Neural crest cell (in vitro differentiated cells): ENCODE data around the gene BCR. TPM values are rescaled to one million over a fixed set of nuclear protein-coding genes. Genes with fewer than 3 reads are reported as not detected.

Source experiments
- DNase-seq: peaks from one replicate; pipeline ENCODE4 v3.0.0; 2021; ENCODE audit warnings: low read depth, mixed read lengths, low spot score
- H3K27ac Mint-ChIP-seq: one replicate; pipeline ENCODE4 v1.8.0; 2021; ENCODE audit warnings: mild to moderate bottlenecking, mixed read lengths; ENCODE audit not compliant: unreplicated experiment
- H3K27me3 Mint-ChIP-seq: 2 replicates; pipeline ENCODE4 v1.8.0; 2021; ENCODE audit warnings: low read depth, mild to moderate bottlenecking, mixed read lengths
- H3K36me3 Mint-ChIP-seq: 2 replicates; pipeline ENCODE4 v1.8.0; 2021; ENCODE audit warnings: low read depth, mild to moderate bottlenecking, mixed read lengths
- H3K4me1 Mint-ChIP-seq: 2 replicates; pipeline ENCODE4 v1.8.0; 2021; ENCODE audit warnings: mixed read lengths
- H3K4me3 Mint-ChIP-seq: one replicate; pipeline ENCODE4 v1.8.0; 2021; ENCODE audit warnings: mild to moderate bottlenecking, mixed read lengths
- H3K9me3 Mint-ChIP-seq: 2 replicates; pipeline ENCODE4 v1.8.0; 2021; ENCODE audit warnings: mixed read lengths
- CTCF ChIP-seq: fragments of 200-600 bp; sonication (generic); conservative IDR thresholded peaks from 2 replicates; pipeline ENCODE4 v1.5.0; 2021; ENCODE audit warnings: antibody characterized with exemption, mild to moderate bottlenecking
- total RNA-seq: library from RNA; stranded (reverse); gene quantifications from 2 replicates; pipeline ENCODE4 v1.2.1, GENCODE V29; 2021

The BCR gene
- total RNA-seq, 1 donor from 2014 or later, result 54.2 TPM

DNA sequence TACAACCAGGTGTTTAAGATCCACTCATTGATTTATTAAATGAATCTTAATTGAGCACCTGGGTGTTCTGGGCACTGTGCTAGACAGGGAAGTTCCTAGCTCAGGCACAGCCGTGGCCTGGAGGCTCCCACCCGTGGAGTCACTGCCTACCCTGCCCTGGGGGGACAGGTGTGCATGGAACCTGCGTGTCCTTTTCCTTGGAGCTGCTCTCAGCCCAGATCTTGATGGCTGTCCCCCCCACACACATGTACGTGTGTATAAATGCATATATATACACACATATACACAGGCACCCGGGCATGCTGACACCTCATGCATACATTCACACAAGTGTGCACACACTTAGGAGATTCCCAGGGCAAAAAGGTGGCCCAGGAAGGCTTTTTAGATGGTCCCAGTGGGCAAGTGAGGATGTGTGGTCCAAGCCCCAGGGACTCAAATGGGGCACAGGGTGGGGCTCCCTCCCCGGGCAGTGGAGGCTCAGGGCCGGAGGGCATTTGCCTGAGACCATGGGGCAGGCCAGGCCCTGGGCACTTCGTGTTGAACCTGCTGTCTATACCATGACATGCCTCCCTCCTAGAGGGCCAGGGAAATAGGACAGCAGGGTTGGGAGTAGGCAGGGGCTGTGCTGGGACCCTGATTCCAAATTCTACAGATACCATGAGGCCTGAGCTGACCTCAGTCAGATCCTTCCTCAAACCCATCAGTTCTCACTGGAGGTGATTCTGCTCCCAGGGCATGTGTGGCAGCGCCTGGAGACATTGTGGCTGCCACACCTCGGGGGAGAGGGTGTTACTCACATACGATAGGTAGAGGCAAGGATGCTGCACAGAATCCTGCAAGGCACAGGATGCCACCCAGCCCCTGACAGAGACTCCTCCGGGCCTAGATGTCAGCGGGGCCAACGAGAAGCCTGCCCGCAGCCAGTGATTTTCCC, 77.8 kb downstream of the BCR start:
- Mint-ChIP-seq H3K36me3 (no peaks in the 10 kb centered on the region), H3K27me3 (no peaks in the 10 kb centered on the region)
- no peak for DNase-seq

DNA sequence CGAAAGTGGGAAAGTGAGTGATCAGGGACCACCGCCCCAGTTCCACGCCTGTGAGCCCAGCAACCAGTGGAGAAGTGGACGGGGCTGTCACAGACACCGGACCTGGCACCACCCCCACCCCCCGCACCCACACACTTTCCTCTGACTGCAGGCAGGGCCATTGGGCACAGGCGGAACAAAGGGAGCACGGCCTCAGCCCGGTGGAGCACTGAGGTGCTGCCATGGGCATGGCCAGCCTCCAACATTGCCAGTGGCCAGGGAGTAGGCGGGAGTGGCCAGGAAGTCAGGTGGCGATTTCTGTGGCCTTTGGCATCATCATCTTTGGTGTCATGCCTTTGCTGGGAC, 78.5 kb downstream of the BCR start:
- no peak for DNase-seq
- no peak overlapping the region for H3K27ac Mint-ChIP-seq
- no peak overlapping the region for H3K4me3 Mint-ChIP-seq
- H3K36me3 Mint-ChIP-seq, result no peaks in the 10 kb centered on the region
- no peak for TF ChIP-seq CTCF
- no peaks in the 10 kb centered on the region for H3K27me3 Mint-ChIP-seq
- H3K9me3 Mint-ChIP-seq, result no peaks in the 10 kb centered on the region
- H3K4me1 Mint-ChIP-seq, result peaks cover 10% of the 10 kb centered on the region

More for the DNA sequence above, 77.8 kb downstream of the BCR start:
- Mint-ChIP-seq H3K4me3 (no peak overlapping the region), H3K27ac (no peak overlapping the region), H3K9me3 (no peaks in the 10 kb centered on the region), H3K4me1 (peaks cover 10% of the 10 kb centered on the region)
- TF ChIP-seq CTCF, result no peak

GRCh38 chr22:23259916-23260644, 79.8 kb downstream of the BCR start:
- no peak overlapping the region for H3K4me3 Mint-ChIP-seq
- H3K27me3 Mint-ChIP-seq, result no peaks in the 10 kb centered on the region
- no peak overlapping the region for H3K27ac Mint-ChIP-seq
- DNase-seq, result no peak
- H3K36me3 Mint-ChIP-seq, result peaks cover 5% of the 10 kb centered on the region
- H3K4me1 Mint-ChIP-seq, result peaks cover 10% of the 10 kb centered on the region
- no peaks in the 10 kb centered on the region for H3K9me3 Mint-ChIP-seq
- TF ChIP-seq CTCF, result no peak

- Mint-ChIP-seq H3K27me3 (no peaks in the 10 kb centered on the region), H3K4me1 (peaks cover 10% of the 10 kb centered on the region), H3K36me3 (peaks cover 5% of the 10 kb centered on the region), H3K27ac (no peak overlapping the region), H3K4me3 (no peak overlapping the region), H3K9me3 (no peaks in the 10 kb centered on the region)
- TF ChIP-seq CTCF, result no peak
- no peak for DNase-seq
These were observed 80.6 kb downstream of the BCR start for GRCh38 chr22:23260645-23261581.

DNA sequence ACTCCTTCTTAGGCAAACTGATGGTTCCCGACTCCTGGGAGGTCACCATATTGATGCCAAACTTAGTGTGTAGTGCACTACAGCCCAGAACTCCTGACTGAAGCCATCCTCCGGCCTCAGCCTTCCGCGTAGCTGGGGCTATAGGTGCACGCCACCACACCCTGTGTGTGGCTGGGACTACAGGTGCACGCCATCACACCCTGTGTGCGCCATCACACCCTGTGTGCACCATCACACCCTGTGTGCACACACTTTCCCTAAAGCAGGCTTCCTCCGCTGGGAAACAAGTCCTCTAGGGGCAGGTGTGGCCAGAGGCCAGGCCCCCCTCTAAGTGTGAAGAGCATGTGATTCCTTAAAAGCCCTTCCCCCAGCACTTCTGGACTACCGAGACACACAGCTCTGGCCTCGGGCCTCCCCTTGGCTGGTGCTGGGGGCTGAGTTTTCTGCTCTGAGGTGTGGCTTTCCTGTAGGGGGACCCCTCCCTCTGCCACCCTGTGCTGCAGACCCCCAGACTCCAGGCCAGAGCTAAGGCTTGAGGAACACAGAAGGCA, 81.7 kb downstream of the BCR start:
- Mint-ChIP-seq H3K4me1 (peaks cover 5% of the 10 kb centered on the region), H3K27ac (no peak overlapping the region), H3K9me3 (no peaks in the 10 kb centered on the region), H3K36me3 (peaks cover 5% of the 10 kb centered on the region), H3K4me3 (no peak overlapping the region), H3K27me3 (no peaks in the 10 kb centered on the region)
- no peak for DNase-seq
- no peak for TF ChIP-seq CTCF
